Uterus (tissue), 4 donors: ENCODE measurements around the gene CPNE9. TPM values are rescaled to one million over a fixed set of nuclear protein-coding genes. Genes with fewer than 3 reads are reported as not detected.

Experiments used
- DNase-seq, 2 donors: peaks; one replicate each; pipeline ENCODE4 v3.0.0-alpha.2; 2019 to 2020
- H3K27ac ChIP-seq, 2 donors: fragments of 200-600 bp; sonication (generic); 1 replicate in 1 of 2; 2 replicates in 1 of 2; pipeline ENCODE4 v1.5.1; 2016 to 2018
- H3K27me3 ChIP-seq, 2 donors: fragments of 200-600 bp; sonication (generic); one replicate each; pipeline ENCODE4 v1.5.1; 2018 to 2019; ENCODE audit warnings: control low read depth in 1 of 2
- H3K36me3 ChIP-seq, 2 donors: fragments of 200-600 bp; sonication (generic); one replicate each; pipeline ENCODE4 v1.5.1; 2019; ENCODE audit warnings: control low read depth in 1 of 2
- H3K4me1 ChIP-seq, 2 donors: fragments of 200-600 bp; sonication (generic); one replicate each; pipeline ENCODE4 v1.5.1; 2018 to 2019; ENCODE audit warnings: control low read depth in 1 of 2
- H3K4me3 ChIP-seq, 2 donors: fragments of 200-600 bp; sonication (generic); 1 replicate in 1 of 2; 2 replicates in 1 of 2; pipeline ENCODE4 v1.5.1; 2018 to 2019; ENCODE audit warnings: mild to moderate bottlenecking in 1 of 2
- H3K9me3 ChIP-seq, 2 donors: fragments of 200-600 bp; sonication (generic); one replicate each; pipeline ENCODE4 v1.5.1; 2019; ENCODE audit warnings: control low read depth in 1 of 2
- POLR2A ChIP-seq, 2 donors: fragments of 450-650 bp; IDR thresholded peaks; one replicate each; pipeline ENCODE4 v1.6.1; 2016; ENCODE audit warnings: antibody characterized with exemption in 2 of 2, mild to moderate bottlenecking in 1 of 2, moderate library complexity in 1 of 2
- intact Hi-C: fragments of 100-400 bp; cut with DNase I; formaldehyde crosslinking; loops from one replicate; pipeline ENCODE4 v1.15.1; 2023; ENCODE audit warnings: low total_unique reads
- total RNA-seq, 4 donors: library from RNA; depleted of rRNA in 3 of 4; stranded (reverse); fragments of >200 nt in 3 of 4; gene quantifications; one replicate each; pipeline versions ENCODE4 v1.1.0 to v1.2.4, GENCODE V29; 2014 to 2023
- TF ChIP-seq, protein P1 (sequence below), 4 experiments: fragments of 200-600 bp in 2 of 4; fragments of 450-650 bp in 2 of 4; sonication (generic) in 2 of 4; IDR thresholded peaks; one replicate each; pipeline ENCODE4 v1.5.1; 2016 to 2019; ENCODE audit warnings: antibody characterized with exemption in 4 of 4, mild to moderate bottlenecking in 2 of 4, moderate library complexity in 1 of 4
- donor health status: DM: yes; HTN: yes; CAD: no.

CPNE9 gene
- total RNA-seq, 4 donors from 2014 or later, result not detected

DNA sequence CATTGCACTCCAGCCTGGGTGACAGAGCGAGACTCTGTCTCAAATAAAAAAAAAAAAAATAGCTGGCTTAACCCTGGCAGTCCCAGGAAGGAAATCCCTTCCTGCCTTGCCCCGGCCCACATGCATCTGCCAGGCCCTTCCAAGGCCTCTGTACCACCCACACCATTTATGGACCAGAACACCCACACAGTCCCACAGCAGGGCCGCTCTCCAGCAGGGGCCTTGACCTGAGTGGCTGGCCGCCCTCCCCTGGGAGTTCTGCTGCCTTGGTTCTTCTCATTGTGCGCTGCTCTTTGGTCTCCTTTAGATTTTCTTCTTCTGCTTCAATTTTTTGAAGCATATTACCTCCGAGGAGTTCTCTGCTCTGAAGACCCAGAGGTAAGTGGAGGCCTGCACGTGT, 16.1 kb upstream of the CPNE9 start:
- intact Hi-C loops, result no loop called here
- Histone ChIP-seq H3K27me3 (no peaks in the 10 kb centered on the region), H3K27ac (no peak overlapping the region), H3K4me3 (no peak overlapping the region), H3K36me3 (no peaks in the 10 kb centered on the region), H3K4me1 (no peaks in the 10 kb centered on the region), H3K9me3 (no peaks in the 10 kb centered on the region)
- no peak for TF ChIP-seq POLR2A (IDR thresholded peaks at IDR 0.05)
- TF ChIP-seq, protein P1, sequence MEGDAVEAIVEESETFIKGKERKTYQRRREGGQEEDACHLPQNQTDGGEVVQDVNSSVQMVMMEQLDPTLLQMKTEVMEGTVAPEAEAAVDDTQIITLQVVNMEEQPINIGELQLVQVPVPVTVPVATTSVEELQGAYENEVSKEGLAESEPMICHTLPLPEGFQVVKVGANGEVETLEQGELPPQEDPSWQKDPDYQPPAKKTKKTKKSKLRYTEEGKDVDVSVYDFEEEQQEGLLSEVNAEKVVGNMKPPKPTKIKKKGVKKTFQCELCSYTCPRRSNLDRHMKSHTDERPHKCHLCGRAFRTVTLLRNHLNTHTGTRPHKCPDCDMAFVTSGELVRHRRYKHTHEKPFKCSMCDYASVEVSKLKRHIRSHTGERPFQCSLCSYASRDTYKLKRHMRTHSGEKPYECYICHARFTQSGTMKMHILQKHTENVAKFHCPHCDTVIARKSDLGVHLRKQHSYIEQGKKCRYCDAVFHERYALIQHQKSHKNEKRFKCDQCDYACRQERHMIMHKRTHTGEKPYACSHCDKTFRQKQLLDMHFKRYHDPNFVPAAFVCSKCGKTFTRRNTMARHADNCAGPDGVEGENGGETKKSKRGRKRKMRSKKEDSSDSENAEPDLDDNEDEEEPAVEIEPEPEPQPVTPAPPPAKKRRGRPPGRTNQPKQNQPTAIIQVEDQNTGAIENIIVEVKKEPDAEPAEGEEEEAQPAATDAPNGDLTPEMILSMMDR (IDR thresholded peaks at IDR 0.05), result no peak
- DNase-seq, result no peak

DNA sequence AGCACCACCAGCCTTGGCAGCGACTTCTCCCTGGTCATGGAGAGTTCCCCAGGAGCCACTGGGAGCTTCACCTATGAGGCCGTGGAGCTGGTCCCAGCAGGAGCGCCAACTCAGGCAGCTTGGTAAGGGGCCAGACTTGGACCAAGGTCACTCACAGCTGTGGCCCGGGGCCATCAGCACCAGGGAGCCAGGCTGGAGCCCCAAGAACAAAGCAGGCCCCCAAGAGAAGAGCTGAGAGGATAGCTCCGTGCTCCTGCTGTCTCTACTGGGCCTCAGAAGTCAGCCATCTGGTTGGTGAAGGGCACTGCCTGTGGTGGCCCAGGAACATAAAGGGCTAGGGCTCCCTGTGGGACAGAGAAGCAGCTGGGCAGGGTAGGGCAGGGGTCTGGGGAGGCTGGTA, 14.7 kb upstream of the CPNE9 start:
- Histone ChIP-seq H3K27ac (no peak overlapping the region), H3K9me3 (no peaks in the 10 kb centered on the region), H3K4me3 (no peak overlapping the region), H3K36me3 (no peaks in the 10 kb centered on the region), H3K27me3 (no peaks in the 10 kb centered on the region), H3K4me1 (no peaks in the 10 kb centered on the region)
- no peak for DNase-seq
- intact Hi-C loops, result no loop called here
- no peak for TF ChIP-seq POLR2A (IDR thresholded peaks at IDR 0.05)
- TF ChIP-seq, protein P1 (IDR thresholded peaks at IDR 0.05), result no peak

DNA sequence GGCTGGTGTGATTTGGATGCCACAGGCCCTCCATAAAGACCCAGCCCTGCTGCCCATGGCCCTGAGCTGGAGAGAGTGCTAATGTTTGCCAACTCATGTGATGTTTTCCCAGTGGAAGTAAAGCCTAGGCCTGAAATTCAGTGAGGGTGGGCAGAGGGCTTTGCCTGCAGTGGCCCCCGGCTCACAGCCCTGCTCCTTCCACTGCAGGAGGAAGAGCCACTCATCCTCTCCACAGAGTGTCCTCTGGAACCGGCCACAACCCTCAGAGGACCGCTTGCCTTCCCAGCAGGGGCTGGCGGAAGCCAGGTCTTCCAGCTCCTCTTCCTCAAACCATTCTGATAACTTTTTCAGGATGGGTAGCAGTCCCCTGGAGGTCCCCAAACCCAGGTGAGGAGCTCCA, 13.9 kb upstream of the CPNE9 start:
- no peaks in the 10 kb centered on the region for H3K27me3 ChIP-seq
- intact Hi-C loops, result no loop called here
- H3K27ac ChIP-seq, result no peak overlapping the region
- H3K4me3 ChIP-seq, result no peak overlapping the region
- TF ChIP-seq POLR2A (IDR thresholded peaks at IDR 0.05), result no peak
- TF ChIP-seq, protein P1 (IDR thresholded peaks at IDR 0.05), result no peak
- H3K36me3 ChIP-seq, result no peaks in the 10 kb centered on the region
- DNase-seq, result no peak
- no peaks in the 10 kb centered on the region for H3K9me3 ChIP-seq
- H3K4me1 ChIP-seq, result no peaks in the 10 kb centered on the region

DNA sequence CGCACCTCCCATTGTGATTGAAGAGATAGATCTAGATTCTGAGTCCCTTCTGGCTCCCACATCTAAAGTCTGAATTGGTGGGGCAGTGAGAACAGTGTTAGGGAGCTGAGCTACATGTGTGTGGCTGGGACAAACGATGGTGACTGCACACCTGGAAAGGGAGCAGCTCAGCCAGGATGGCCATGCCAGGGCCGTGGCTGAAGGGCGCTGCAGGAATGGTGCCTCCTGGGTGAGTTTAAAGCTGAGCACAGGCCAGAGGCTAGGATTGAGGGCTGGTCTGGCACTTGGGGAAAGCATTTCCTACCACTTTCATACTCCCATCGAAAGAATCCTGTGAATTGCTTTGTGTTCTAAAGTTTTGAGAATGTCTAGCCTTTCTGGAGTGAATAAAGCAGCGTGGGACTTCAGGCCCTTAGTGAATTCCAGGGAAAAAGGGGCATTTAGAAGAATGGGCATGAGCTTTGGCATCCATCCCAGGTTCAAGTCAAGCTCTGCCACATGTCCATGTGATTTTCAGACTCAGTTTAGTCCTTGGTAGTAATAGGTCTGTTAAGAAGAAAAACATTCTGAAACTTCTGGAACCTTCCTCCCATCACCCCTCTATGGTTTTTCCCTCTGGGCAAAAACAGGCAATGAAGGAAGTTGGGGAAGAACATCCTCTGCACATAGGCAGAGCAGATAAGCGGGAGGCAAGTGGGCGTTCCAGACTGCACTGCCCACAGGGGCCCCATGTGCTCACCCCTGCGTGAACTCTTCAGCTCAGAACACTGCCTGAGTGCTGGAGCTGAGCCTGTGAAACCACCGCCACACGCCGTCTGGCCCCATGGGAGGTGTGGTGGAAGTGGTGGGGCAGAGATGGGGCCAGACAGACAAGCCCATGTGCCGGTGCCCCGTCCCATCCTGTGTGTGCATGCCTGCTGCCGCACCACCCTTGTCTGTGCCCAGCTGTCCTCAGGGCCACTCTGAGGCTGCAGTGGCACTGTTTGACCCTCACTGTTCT, 12.9 kb upstream of the CPNE9 start:
- TF ChIP-seq, protein P1 (IDR thresholded peaks at IDR 0.05), result no peak
- TF ChIP-seq POLR2A (IDR thresholded peaks at IDR 0.05), result no peak
- no peaks in the 10 kb centered on the region for H3K9me3 ChIP-seq
- no peaks in the 10 kb centered on the region for H3K4me1 ChIP-seq
- no peak for DNase-seq
- intact Hi-C loops, result no loop called here
- no peak overlapping the region for H3K4me3 ChIP-seq
- H3K27ac ChIP-seq, result no peak overlapping the region
- H3K27me3 ChIP-seq, result no peaks in the 10 kb centered on the region
- no peaks in the 10 kb centered on the region for H3K36me3 ChIP-seq

DNA sequence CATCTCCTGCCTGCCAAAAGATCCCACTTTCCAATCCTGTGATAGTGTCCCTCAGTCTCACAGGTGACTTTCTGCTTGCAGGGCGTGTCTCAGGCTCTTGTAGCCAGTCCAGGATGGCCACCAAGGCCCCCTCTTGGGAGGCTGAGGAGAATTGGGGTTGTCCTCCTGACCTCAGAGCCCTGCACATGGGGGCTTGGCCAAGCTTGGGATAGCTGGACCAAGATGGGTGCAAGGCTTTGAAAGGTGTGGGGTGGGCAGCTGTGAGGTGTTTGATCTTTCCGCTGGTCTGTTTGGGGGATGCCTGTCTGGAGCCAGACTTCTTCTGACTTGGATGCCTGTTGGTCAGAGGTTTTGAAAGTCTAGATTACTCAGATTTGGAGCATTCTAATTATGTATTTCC, 12.0 kb upstream of the CPNE9 start:
- no peak for TF ChIP-seq POLR2A (IDR thresholded peaks at IDR 0.05)
- TF ChIP-seq, protein P1 (IDR thresholded peaks at IDR 0.05), result no peak
- H3K4me3 ChIP-seq, result no peak overlapping the region
- DNase-seq, result no peak
- intact Hi-C loops, result no loop called here
- H3K4me1 ChIP-seq, result no peaks in the 10 kb centered on the region
- H3K27ac ChIP-seq, result no peak overlapping the region
- H3K27me3 ChIP-seq, result no peaks in the 10 kb centered on the region
- no peaks in the 10 kb centered on the region for H3K9me3 ChIP-seq
- H3K36me3 ChIP-seq, result no peaks in the 10 kb centered on the region
